Suprapubic skin (tissue), 4 donors: ENCODE data around the gene SLC2A5.

Source experiments
- CTCF ChIP-seq, 2 donors: fragments of 200-600 bp in 1 of 2; fragments of 450-650 bp in 1 of 2; sonication (generic) in 1 of 2; IDR thresholded peaks; one replicate each; pipeline ENCODE4 v1.5.1; 2016 to 2019; ENCODE audit warnings: antibody characterized with exemption in 2 of 2, mild to moderate bottlenecking in 1 of 2, moderate library complexity in 1 of 2
- POLR2A ChIP-seq, 2 donors: fragments of 450-650 bp; IDR thresholded peaks; one replicate each; pipeline ENCODE4 v1.6.1; 2017; ENCODE audit warnings: antibody characterized with exemption in 2 of 2, mild to moderate bottlenecking in 2 of 2, moderate library complexity in 2 of 2
- POLR2AphosphoS5 ChIP-seq, 3 donors: sonication (generic); formaldehyde crosslinking; IDR thresholded peaks; one replicate each; pipeline ENCODE4 v1.6.1; 2017; ENCODE audit warnings: antibody characterized with exemption in 3 of 3

GRCh38 chr1:8988618-8988967 is 80.8 kb downstream of the SLC2A5 start:
- no peak for TF ChIP-seq CTCF (IDR thresholded peaks at IDR 0.05)
- TF ChIP-seq POLR2AphosphoS5 (IDR thresholded peaks at IDR 0.05): no peak
- no peak for TF ChIP-seq POLR2A (IDR thresholded peaks at IDR 0.05)
